ENCODE data around the gene HS3ST2.

GRCh38 chr16:22864375-22864774, 50.4 kb downstream of the HS3ST2 start:
- no peak for TF ChIP-seq CTCF (IDR thresholded peaks at IDR 0.05)
- TF ChIP-seq POLR2A (IDR thresholded peaks at IDR 0.05), result no peak
- no peak for TF ChIP-seq EP300 (IDR thresholded peaks at IDR 0.05)

Data from stomach (tissue), 4 donors.